ENCODE measurements around the gene TYMP.
"Not testable (repeated sequence)": the region's sequence is repeated elsewhere in the genome, so short reads cannot be mapped to it uniquely, and the experiment has no call there.

Gene TYMP

GRCh38 chr22:50524676-50525103, 5.1 kb downstream of the TYMP start:
- DNase-seq (ENCODE audit: low spot score), result no peak

- no peak for DNase-seq (ENCODE audit: low spot score)
These were observed 5.8 kb downstream of the TYMP start for GRCh38 chr22:50523806-50524675.

- DNase-seq (ENCODE audit: low spot score), result no peak
These were observed 6.4 kb downstream of the TYMP start for GRCh38 chr22:50523458-50523805.

- no peak for DNase-seq (ENCODE audit: low spot score)
These were observed 6.9 kb downstream of the TYMP start for GRCh38 chr22:50522806-50523438.

- DNase-seq (ENCODE audit: low spot score), result no peak
These were observed 7.5 kb downstream of the TYMP start for GRCh38 chr22:50522208-50522805.

- no peak for DNase-seq (ENCODE audit: low spot score)
These were observed 8.1 kb downstream of the TYMP start for GRCh38 chr22:50521710-50522109.

GRCh38 chr22:50520826-50521453, 8.9 kb downstream of the TYMP start:
- DNase-seq (ENCODE audit: low spot score), result no peak

GRCh38 chr22:50520184-50520583, 9.6 kb downstream of the TYMP start:
- DNase-seq (ENCODE audit: low spot score), result not testable (repeated sequence)

GRCh38 chr22:50519151-50519550, 10.7 kb downstream of the TYMP start:
- no peak for DNase-seq (ENCODE audit: low spot score)

GRCh38 chr22:50518606-50519005, 11.2 kb downstream of the TYMP start:
- DNase-seq (ENCODE audit: low spot score), result no peak

GRCh38 chr22:50517495-50518260, 12.1 kb downstream of the TYMP start:
- no peak for DNase-seq (ENCODE audit: low spot score)

- DNase-seq (ENCODE audit: low spot score), result no peak
These were observed 12.9 kb downstream of the TYMP start for GRCh38 chr22:50516891-50517290.

GRCh38 chr22:50516068-50516467, 13.7 kb downstream of the TYMP start:
- no peak for DNase-seq (ENCODE audit: low spot score)

- no peak for DNase-seq (ENCODE audit: low spot score)
These were observed 16.6 kb downstream of the TYMP start for GRCh38 chr22:50513175-50513574.

GRCh38 chr22:50508897-50509296, 20.9 kb downstream of the TYMP start:
- no peak for DNase-seq (ENCODE audit: low spot score)

GRCh38 chr22:50507991-50508884, 21.6 kb downstream of the TYMP start, which contains the start of gene NCAPH2:
Gene NCAPH2 (plus strand): TSS chr22:50508224. CDS start chr22:50508338, 114 bp downstream.
- no peak for DNase-seq (ENCODE audit: low spot score)

GRCh38 chr22:50507421-50507990, 22.3 kb downstream of the TYMP start, which contains the start of gene LMF2:
Gene LMF2 (minus strand): TSS chr22:50507702. CDS start chr22:50507675, 27 bp downstream.
- DNase-seq (ENCODE audit: low spot score), result peak; percentile 96

GRCh38 chr22:50506611-50507420, 23.0 kb downstream of the TYMP start:
- DNase-seq (ENCODE audit: low spot score), result peak; percentile 34
